GM21529 (cell line): ENCODE results near the gene DNAJB1.
A peak's percentile ranks its signal among the peaks of the same experiment; 100 is the strongest.
"Not testable (repeated sequence)": the region's sequence is repeated elsewhere in the genome, so short reads cannot be mapped to it uniquely, and the experiment has no call there.

Experiments used
- ATAC-seq: cut with Tn5 transposase; IDR thresholded peaks from one replicate; pipeline ENCODE4 v1.9.1; 2021; ENCODE audit not compliant: unreplicated experiment

The DNAJB1 gene

DNA sequence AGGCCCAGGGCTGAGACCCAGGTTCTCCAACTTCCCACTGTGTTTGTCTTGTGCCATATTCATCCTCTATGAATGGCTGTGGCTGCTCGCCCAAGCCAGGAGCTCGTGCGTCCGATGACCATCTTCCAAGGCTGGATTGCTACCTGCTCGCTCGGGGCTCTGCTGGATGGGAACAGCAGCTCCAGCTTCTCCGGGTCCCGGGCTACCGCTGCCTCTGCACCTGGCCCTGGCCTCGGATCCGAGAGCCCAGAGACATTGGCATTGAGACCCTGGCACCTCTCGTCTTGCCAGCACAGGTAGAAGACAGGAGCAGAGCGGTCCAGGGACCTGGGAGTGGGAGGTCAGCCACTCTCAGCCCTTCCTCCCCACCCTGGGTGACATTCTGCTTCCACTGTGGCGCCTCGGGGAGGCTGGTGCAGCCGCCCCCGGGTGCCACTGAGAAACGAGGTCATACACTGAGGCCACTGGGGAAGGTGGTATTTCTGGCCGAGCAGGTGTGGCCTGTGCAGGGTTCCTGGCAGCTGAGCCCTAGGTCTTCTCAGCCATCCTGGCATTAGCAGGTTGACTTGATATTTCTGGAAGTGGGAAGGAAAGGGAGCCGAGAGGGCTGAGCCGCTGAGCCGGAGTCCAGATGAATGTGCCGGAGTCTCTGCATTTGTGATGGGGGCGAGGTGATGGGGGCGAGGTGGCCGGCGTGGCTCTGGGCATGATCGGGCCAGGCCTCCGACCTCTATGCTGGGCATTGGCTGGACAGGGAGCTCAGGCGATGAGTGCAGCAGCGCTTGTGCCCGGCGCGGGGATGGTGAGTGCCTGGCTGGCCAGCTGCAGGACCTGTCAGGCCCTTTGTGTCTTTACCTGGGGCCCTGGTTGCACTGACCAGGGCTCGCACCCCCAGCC is 35.1 kb upstream of the DNAJB1 start:
- ATAC-seq = no peak

DNA sequence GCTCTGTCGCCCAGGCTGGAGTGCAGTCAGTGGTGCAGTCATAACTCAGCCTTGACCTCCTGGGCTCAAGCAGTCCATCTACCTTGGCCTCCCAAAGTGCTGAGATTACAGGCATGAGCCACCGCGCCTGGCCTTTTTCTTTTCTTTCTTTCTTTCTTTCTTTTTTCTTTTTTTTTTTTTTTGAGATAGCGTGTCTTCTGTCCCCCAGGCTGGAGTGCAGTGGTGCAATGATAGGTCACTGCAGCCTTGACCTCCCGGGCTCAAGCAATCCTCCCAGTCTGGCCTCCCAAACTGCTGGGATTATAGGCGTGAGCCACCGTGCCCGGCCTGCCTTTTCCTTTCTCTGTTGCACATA is 33.8 kb upstream of the DNAJB1 start:
- ATAC-seq = not testable (repeated sequence)

DNA sequence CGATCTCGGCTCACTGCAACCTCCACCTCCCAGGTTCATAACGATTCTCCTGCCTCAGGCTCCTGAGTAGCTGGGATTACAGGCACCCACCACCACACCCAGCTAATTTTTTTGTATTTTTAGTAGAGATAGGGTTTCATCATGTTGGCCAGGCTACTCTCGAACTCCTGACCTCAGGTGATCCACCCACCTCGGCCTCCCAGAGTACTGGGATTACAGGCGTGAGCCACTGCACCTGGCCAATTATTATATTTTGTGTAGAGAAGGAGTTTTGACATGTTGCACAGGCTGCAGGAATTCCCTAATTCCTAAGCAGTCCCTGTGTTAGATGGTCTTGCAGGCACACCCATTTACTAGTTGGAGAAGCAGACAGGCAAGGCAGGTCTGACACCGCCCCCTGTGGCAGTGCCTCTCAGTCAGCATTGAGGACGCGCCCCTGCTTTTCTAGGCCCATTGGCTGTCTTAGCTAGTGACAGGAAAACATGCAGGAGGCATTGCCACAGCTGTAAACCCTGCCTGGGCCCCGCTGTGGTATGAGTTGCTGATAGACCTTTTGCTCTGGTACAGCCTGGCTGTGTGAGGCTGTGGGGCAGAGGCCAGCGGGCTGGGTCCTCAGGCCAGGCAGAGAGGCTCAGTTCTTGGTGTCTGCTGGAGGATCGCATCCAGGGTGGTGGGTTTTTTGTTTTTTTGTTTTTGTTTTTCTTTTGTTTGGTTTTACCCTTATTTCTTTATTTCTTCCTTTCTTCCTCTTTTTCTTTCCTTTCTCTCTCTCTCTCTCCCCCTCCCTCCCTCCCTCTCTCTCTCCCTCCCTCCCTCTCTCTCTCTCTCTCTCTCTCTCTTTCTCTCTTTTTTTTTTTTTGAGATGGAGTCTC is 33.2 kb upstream of the DNAJB1 start:
- not testable (repeated sequence) for ATAC-seq

DNA sequence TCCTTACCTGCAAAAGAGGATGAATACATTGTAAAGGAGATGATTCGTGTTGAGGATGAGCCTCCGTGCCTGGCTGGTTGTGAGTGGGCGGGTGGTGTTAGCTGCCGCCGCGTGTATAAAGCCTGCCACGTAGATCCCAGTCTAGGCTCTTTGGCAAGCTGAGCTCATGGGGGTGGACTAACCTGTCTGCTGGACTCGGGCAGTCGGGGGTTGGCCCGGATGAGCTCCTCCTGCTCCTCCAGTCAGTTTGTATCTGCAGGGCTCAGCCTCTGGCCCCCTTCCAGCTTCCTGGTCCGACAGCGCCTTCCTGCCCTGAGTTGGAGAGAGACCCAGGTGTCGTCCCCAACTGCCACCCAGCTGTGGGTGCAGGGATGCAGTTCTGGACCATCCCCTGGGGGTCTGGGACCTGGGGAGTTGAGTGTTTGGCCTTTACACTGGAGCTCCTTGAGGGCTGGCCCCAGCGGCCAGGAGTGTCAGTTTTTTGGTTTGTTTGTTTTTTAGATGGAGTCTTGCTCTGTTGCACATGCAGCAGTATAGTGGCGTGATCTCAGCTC is 32.1 kb upstream of the DNAJB1 start:
- no peak for ATAC-seq

DNA sequence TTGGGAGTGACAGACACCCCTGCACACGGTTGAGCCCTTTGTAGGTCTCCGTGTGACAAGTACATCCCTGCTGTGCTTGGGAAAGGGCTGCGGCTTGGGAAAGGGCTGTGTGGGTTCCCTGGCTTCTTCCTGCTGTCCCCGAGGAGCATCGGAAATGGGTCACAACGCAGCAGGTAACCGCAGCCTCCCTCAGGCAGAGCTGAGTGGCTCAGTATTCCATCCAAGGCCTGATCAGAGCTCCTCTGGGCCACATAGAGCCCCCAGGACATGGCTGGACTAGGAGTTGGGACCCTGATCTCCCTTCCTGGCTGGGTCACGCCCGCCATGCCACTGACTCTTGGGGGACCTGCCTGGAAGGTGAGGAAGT is 27.5 kb upstream of the DNAJB1 start:
- ATAC-seq = no peak

GRCh38 chr19:14544977-14545715 is 26.9 kb upstream of the DNAJB1 start:
- ATAC-seq = no peak

DNA sequence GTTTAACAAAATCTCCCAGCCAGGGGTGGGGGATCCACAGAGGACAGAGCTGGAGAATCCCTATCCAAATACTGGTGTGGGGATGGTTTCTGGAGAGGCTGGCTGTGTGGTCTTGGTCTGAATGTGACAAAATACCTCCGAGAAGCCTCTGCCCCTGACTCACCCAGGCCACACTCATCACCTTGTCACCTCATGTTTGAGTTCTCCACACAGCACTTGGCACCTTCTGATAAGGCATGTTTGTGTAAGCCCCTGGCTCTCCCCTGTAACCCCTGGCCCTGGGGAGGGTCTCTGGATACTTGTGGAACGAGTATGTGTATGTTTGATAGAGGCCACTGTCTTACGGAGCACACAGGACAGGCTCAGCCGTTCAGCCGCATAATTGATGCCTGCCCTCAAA is 25.9 kb upstream of the DNAJB1 start:
- no peak for ATAC-seq

DNA sequence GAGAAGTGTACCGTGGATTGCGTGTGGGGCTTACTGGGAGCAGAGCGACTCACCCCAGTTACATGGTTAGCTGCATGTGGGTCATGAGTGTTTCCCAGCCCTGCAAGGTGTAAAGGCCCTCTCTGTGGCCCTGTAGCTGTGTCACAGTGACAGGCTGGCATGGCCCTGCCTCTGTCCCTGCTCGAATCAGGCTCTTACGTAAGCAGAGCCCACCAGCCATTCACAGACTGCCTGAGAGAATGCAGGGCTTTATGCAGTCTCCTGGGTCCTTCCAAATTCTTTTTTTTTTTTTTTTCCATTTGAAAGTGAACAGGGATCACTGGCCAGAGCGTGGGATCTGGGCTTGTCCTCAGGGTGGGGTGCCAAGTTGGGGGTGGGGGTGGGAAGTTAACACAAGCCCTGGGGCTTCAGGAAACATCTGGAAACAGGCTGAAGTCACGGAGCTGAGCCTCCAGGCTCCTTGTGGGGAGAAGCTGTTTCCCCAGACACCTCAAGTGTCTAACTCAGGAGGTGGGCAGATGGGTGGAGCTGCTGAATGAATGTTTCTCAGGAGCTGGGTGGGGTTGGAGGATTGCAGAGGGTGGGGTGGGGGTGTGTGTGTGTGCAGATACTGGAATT is 24.6 kb upstream of the DNAJB1 start:
- no peak for ATAC-seq

DNA sequence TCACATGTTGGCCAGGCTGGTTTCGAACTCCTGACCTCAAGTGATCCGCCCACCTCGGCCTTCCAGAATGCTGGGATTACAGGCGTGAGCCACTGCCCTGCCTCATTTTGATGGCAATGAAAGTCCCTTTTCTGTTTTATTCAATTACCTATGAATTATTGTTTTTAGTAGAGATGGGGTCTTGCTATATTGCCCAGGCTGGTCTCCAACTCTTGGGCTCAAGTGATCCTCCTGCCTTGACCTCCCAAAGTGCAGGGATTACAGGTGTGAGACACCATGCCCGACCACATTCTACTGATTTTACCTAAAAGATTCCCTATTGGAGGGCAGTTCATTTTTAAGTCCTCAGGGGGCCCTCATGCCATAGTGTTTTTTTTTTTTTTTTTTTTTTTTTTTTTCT is 23.8 kb upstream of the DNAJB1 start:
- not testable (repeated sequence) for ATAC-seq

GRCh38 chr19:14540741-14541525 is 22.7 kb upstream of the DNAJB1 start:
- ATAC-seq = no peak

DNA sequence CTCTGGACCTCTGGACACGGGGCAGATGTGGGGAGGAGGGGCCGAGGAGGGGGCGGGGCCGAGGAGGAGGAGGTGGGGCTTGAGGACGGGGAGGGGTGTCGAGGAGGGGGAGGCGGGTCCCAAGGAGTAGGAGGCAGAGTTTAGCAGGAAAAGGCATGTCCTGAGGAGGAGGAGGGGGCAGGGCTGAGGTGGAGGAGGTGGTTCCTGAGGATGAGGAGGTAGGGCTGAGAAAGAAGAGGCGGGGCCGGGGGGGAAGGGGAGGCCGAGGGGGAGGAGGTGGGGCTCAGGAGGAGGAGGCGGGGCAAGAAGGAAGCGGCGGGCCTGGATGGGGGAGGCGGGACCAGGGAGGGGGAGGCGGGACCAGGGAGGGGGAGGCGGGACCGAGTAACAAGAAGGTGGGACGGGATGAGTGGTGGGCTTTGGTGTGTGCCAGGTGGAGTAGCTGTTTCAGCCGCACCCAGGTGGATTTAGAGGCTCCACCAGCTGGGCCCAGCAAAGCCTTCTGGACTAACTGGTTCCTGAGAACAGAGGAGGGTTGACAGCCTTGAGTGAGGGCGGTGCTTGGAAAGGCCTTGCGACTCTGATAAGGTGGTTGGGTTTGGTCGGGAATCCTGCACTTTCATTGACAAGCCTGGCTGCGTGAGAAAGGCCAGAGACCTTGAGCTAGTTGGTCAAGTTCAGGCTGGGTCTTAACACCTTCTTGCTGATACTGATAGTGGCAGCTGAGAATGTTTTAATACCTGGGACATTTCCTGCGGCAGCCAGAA is 18.9 kb upstream of the DNAJB1 start:
- no peak for ATAC-seq

GRCh38 chr19:14533450-14533849 is 15.3 kb upstream of the DNAJB1 start:
- no peak for ATAC-seq

GRCh38 chr19:14530506-14530905 is 12.3 kb upstream of the DNAJB1 start:
- no peak for ATAC-seq

GRCh38 chr19:14530005-14530348 is 11.8 kb upstream of the DNAJB1 start:
- no peak for ATAC-seq

- ATAC-seq = peak; percentile 95
Observed at GRCh38 chr19:14529254-14530004, 11.2 kb upstream of the DNAJB1 start, which contains the start of gene TECR. Gene TECR (plus strand): TSS chr19:14529594. CDS start chr19:14529697, 103 bp downstream.

DNA sequence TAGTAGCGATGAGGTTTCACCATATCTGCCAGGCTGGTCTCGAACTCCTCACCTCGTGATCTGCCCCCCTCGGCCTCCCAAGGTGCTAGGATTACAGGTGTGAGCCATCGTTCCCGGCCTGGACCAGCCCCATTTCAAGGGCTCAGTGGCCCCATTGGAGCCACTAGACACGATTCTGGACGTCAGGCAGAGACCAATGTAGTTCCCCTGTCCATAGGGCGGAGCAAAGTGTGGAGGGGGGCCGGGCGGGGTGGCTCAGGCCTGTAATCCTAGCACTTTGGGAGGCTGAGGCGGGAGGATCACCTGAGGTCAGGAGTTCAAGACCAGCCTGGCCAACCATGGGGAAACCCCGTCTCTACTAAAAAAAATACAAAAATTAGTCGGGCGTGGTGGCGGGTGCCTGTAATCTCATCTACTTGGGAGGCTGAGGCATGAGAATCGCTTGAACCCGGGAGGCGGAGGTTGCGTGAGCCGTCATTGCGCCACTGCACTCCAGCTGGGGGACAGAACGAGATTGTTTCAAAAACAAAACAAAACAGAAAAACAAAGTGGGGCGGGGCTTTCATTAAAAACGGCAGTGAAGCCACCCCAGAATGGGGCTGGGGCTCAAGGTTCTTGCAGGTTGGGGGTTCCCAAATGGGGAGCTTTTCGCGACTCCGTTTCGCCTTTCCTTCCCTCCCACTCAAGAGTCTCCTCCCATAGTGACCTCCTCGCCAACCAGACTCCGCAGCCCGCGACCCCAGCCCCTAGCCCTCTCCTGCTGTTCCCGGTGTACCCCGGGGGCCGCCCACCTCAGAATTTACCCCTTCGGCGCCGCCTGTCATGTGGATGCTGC is 10.4 kb upstream of the DNAJB1 start:
- ATAC-seq = no peak

DNA sequence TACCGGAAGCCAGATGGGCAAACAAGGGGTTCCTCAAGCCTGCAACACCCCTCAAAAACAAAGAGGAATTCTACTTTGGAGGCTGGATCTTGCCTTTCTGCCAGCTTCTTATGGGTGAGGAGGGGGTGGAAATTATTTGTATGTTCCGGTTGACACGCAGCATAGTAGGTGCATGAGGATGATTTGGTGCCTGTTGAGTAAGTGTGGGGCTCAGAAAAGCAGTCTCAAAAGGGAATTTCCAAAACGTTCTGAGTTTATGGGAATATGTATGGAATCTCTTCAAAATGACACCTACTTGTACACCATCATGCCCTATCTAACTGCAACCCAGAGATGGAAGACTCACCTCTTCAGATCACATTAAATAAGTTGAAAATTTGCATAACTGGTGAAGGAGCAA is 8.2 kb upstream of the DNAJB1 start:
- no peak for ATAC-seq

DNA sequence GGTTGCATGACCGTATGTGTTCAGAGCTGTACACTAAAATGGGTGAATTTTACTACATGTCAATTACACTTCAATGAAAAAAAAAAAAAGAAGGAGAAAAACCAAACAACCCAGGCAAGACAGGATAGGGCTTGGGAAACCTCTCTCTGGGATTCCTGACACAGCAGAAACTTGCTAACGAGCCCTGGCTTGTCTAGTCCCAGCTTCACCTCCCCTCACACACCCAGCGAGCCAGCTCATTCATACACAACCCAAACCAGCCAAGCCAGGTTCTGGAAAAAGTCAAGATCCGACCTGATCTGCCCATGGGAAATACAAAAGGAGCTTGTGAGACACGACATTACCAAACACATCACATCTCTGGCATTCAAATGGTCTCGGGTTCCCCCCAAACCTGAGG is 7.5 kb upstream of the DNAJB1 start:
- no peak for ATAC-seq
